Ovary (tissue), 3 donors: ENCODE measurements around the gene MGAT5.

ENCODE experiments used
- EP300 ChIP-seq: sonication (generic); formaldehyde crosslinking; IDR thresholded peaks from one replicate; pipeline ENCODE4 v1.6.1; 2017; ENCODE audit warnings: antibody characterized with exemption
- TF ChIP-seq, protein P1 (sequence below), 3 donors: fragments of 450-650 bp in 2 of 3; fragments of 200-600 bp in 1 of 3; IDR thresholded peaks; one replicate each; pipeline versions ENCODE4 v1.5.1 to v1.8.0; 2016 to 2022; ENCODE audit warnings: antibody characterized with exemption in 3 of 3, mild to moderate bottlenecking in 1 of 3
- donor health status: DM: no; HTN: no; CAD: no.

DNA sequence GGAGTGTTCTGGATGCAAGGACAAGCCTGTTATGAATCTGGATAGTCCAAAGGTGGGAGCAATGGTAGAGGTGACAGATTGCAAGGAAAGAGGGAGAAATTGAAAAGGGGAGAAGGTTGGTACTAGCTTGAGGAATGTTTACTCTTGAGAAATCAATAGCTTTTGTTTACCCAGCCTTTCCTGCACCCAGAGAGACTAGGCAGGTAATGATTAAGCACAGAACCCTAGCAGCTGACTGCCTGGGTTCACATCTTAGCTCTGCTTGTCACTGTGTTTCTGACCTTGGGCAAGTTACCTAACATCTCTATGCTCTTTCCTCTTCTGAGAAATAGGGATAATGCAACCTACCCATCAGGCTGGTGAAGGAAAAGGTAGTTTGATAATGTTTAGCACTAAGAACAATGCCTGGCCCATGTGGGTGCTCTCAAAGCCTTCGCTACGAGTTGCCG lies 178.6 kb downstream of the MGAT5 start:
- TF ChIP-seq, protein P1, sequence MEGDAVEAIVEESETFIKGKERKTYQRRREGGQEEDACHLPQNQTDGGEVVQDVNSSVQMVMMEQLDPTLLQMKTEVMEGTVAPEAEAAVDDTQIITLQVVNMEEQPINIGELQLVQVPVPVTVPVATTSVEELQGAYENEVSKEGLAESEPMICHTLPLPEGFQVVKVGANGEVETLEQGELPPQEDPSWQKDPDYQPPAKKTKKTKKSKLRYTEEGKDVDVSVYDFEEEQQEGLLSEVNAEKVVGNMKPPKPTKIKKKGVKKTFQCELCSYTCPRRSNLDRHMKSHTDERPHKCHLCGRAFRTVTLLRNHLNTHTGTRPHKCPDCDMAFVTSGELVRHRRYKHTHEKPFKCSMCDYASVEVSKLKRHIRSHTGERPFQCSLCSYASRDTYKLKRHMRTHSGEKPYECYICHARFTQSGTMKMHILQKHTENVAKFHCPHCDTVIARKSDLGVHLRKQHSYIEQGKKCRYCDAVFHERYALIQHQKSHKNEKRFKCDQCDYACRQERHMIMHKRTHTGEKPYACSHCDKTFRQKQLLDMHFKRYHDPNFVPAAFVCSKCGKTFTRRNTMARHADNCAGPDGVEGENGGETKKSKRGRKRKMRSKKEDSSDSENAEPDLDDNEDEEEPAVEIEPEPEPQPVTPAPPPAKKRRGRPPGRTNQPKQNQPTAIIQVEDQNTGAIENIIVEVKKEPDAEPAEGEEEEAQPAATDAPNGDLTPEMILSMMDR (IDR thresholded peaks at IDR 0.05): no peak
- TF ChIP-seq EP300: no peak
